HG03280 (cell line): ENCODE data around the gene MAD2L1.
"Not testable (repeated sequence)": the region's sequence is repeated elsewhere in the genome, so short reads cannot be mapped to it uniquely, and the experiment has no call there.

Experiments used
- ATAC-seq: cut with Tn5 transposase; IDR thresholded peaks from one replicate; pipeline ENCODE4 v1.9.1; 2021; ENCODE audit warnings: mild to moderate bottlenecking, moderate library complexity; ENCODE audit not compliant: unreplicated experiment

The MAD2L1 gene

GRCh38 chr4:120066517-120067340, at the start of gene MAD2L1:
TSS of gene MAD2L1 (minus strand) at chr4:120066848. CDS start at chr4:120066734, 114 bp downstream.
- peak; percentile 88 for ATAC-seq

- no peak for ATAC-seq
These were observed 45.1 kb upstream of the MAD2L1 start for GRCh38 chr4:120111745-120112144.

GRCh38 chr4:120109406-120109805, 42.8 kb upstream of the MAD2L1 start:
- no peak for ATAC-seq

GRCh38 chr4:120105472-120105871, 38.8 kb upstream of the MAD2L1 start:
- ATAC-seq = peak; percentile 76

- ATAC-seq = no peak
These were observed 30.1 kb upstream of the MAD2L1 start for GRCh38 chr4:120096508-120097297.

- ATAC-seq = no peak
These were observed 21.9 kb upstream of the MAD2L1 start for GRCh38 chr4:120088507-120088906.

GRCh38 chr4:120088066-120088465, 21.4 kb upstream of the MAD2L1 start:
- ATAC-seq = not testable (repeated sequence)

GRCh38 chr4:120085705-120086104, 19.1 kb upstream of the MAD2L1 start:
- ATAC-seq = peak; percentile 54

- ATAC-seq = no peak
These were observed 17.7 kb upstream of the MAD2L1 start for GRCh38 chr4:120084327-120084726.

GRCh38 chr4:120083152-120083551, 16.5 kb upstream of the MAD2L1 start:
- ATAC-seq = no peak

GRCh38 chr4:120082251-120082650, 15.6 kb upstream of the MAD2L1 start:
- ATAC-seq = no peak

- ATAC-seq = no peak
These were observed 15.1 kb upstream of the MAD2L1 start for GRCh38 chr4:120081726-120082125.

- no peak for ATAC-seq
These were observed 13.9 kb upstream of the MAD2L1 start for GRCh38 chr4:120080533-120080932.

- no peak for ATAC-seq
These were observed 13.3 kb upstream of the MAD2L1 start for GRCh38 chr4:120079839-120080520.

GRCh38 chr4:120078216-120078615, 11.6 kb upstream of the MAD2L1 start:
- ATAC-seq = no peak

GRCh38 chr4:120071192-120071795, 4.6 kb upstream of the MAD2L1 start:
- no peak for ATAC-seq

GRCh38 chr4:120070196-120070595, 3.5 kb upstream of the MAD2L1 start:
- ATAC-seq = no peak

GRCh38 chr4:120065974-120066516, 603 bp downstream of the MAD2L1 start:
- ATAC-seq = no peak

- ATAC-seq = no peak
These were observed 1.8 kb downstream of the MAD2L1 start for GRCh38 chr4:120064887-120065286.

- ATAC-seq = not testable (repeated sequence)
These were observed 2.9 kb downstream of the MAD2L1 start for GRCh38 chr4:120063711-120064110.
